ENCODE measurements around the gene KLHDC4. TPM values are rescaled to one million over a fixed set of nuclear protein-coding genes. Genes with fewer than 3 reads are reported as not detected.
"Not testable (repeated sequence)": the region's sequence is repeated elsewhere in the genome, so short reads cannot be mapped to it uniquely, and the experiment has no call there.

The KLHDC4 gene
- total RNA-seq = 10 to 100 TPM; 11.1 to 19.7 (median 15.8) TPM
- polyA plus RNA-seq = 10 to 100 TPM in 2 of 3 donors, 1 to 10 TPM in 1; 9.2 to 16.5 (median 10.1) TPM
- long read RNA-seq, donor 1, full-length matches to known transcripts = 2 of 9 reads
- long read RNA-seq, donor 1, partial matches to known transcripts = 1 of 9 reads
- long read RNA-seq, donor 1, other reads (novel, unspliced or antisense) = 6 of 9 reads
- long read RNA-seq, donor 2, full-length matches to known transcripts = 21 of 36 reads
- long read RNA-seq, donor 2, partial matches to known transcripts = 1 of 36 reads
- long read RNA-seq, donor 2, other reads (novel, unspliced or antisense) = 14 of 36 reads

- intact Hi-C loops (cut with DNase I) = loop anchor here (5.0 kb wide), 2 partner anchors 174 to 214 kb away; no protein-coding TSS in a partner anchor
- Histone ChIP-seq H3K4me1 (peaks cover 9% of the 10 kb centered on the region), H3K4me3 (peak within 1 kb of the TSS; percentile 99), H3K27ac (peak within 1 kb of the TSS; percentile 96), H3K36me3 (ENCODE audit: insufficient read depth in 1 of 2, low read depth in 1 of 2) (peaks cover 0 to 34% of the 10 kb centered on the region in 2 donors), H3K27me3 (ENCODE audit: insufficient read depth in 3 of 3, low read length in 2 of 3) (no peaks in the 10 kb centered on the region), H3K9me3 (no peaks in the 10 kb centered on the region)
- DNase-seq (peak; percentile 90 to 94), ATAC-seq (peak; percentile 92 to 97 (median 96))
- WGBS, 3 donors = 1% methylated on average over 50 to 60 of the region's 60 CpGs
- TF ChIP-seq, protein P1, sequence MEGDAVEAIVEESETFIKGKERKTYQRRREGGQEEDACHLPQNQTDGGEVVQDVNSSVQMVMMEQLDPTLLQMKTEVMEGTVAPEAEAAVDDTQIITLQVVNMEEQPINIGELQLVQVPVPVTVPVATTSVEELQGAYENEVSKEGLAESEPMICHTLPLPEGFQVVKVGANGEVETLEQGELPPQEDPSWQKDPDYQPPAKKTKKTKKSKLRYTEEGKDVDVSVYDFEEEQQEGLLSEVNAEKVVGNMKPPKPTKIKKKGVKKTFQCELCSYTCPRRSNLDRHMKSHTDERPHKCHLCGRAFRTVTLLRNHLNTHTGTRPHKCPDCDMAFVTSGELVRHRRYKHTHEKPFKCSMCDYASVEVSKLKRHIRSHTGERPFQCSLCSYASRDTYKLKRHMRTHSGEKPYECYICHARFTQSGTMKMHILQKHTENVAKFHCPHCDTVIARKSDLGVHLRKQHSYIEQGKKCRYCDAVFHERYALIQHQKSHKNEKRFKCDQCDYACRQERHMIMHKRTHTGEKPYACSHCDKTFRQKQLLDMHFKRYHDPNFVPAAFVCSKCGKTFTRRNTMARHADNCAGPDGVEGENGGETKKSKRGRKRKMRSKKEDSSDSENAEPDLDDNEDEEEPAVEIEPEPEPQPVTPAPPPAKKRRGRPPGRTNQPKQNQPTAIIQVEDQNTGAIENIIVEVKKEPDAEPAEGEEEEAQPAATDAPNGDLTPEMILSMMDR (IDR thresholded peaks at IDR 0.05) = no peak
Observed at GRCh38 chr16:87765776-87766484, at the start of gene KLHDC4. Gene KLHDC4, minus strand, starts transcription at chr16:87765986. Its CDS starts 96 bp downstream, at chr16:87765890.

DNA sequence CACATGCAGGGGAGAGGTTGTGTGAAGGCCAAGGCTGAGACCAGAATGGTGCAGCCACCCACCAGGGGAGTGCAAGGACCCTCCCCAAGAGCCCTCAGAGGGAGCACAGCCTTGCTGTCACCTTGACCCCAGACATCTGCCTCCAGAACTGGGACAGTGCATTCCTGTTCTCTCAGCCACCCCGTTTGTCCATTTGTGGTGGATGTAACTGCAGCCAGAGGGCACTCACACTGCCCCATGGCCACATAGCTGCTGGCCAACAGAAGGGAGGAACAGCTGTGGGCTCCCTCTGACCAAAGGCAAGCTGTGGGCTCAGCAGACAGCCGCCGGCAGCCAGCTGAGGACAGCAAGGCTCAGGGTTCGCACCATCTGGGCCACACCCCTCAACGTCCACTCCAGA lies 49.8 kb upstream of the KLHDC4 start:
- Histone ChIP-seq H3K4me3 (no peak overlapping the region), H3K27me3 (ENCODE audit: insufficient read depth in 3 of 3, low read length in 2 of 3) (no peaks in the 10 kb centered on the region), H3K9me3 (peaks cover 2% of the 10 kb centered on the region), H3K4me1 (no peaks in the 10 kb centered on the region), H3K27ac (peak overlapping the region; percentile 30), H3K36me3 (ENCODE audit: insufficient read depth in 1 of 2, low read depth in 1 of 2) (no peaks in the 10 kb centered on the region)
- peak; percentile 83 to 97 (median 97) for ATAC-seq
- TF ChIP-seq, protein P1 (IDR thresholded peaks at IDR 0.05) = peak; percentile 48
- 19 to 27% (median 23%) methylated on average over 5 of the region's 5 CpGs for WGBS, 3 donors
- intact Hi-C loops (cut with DNase I) = no loop called here
- peak in 1 of 2 donors; percentile 75 for DNase-seq

- H3K36me3 ChIP-seq (ENCODE audit: insufficient read depth in 1 of 2, low read depth in 1 of 2) = no peaks in the 10 kb centered on the region
- no peaks in the 10 kb centered on the region for H3K9me3 ChIP-seq
- H3K27ac ChIP-seq = no peak overlapping the region
- H3K4me1 ChIP-seq = no peaks in the 10 kb centered on the region
- intact Hi-C loops (cut with DNase I) = no loop called here
- TF ChIP-seq, protein P1 (IDR thresholded peaks at IDR 0.05) = no peak
- H3K4me3 ChIP-seq = no peak overlapping the region
- ATAC-seq (no peak), DNase-seq (no peak)
- H3K27me3 ChIP-seq (ENCODE audit: insufficient read depth in 3 of 3, low read length in 2 of 3) = no peaks in the 10 kb centered on the region
- WGBS, 3 donors = 50 to 62% (median 58%) methylated on average over 10 of the region's 10 CpGs
Observed at GRCh38 chr16:87812200-87812656, 46.4 kb upstream of the KLHDC4 start.

DNA sequence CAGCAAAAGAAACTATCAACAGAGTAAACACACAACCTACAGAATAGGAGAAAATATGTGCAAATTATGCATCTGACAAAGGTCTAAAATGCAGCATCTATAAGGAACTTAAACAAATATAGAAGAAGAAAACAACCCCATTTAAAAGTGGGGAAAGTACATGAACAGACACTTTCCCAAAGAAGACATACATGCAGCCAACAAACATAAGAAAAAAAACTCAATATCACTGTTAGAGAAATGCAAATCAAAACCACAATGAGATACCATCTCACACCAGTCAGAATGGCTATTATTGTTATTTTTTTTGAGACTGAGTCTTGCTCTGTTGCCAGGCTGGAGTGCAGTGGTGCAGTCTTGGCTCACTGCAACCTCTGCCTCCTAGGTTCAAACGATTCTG lies 45.7 kb upstream of the KLHDC4 start:
- 71 to 95% (median 82%) methylated on average over 1 of the region's 1 CpG for WGBS, 3 donors
- H3K27me3 ChIP-seq (ENCODE audit: insufficient read depth in 3 of 3, low read length in 2 of 3); H3K27ac ChIP-seq; ATAC-seq; H3K4me3 ChIP-seq; H3K9me3 ChIP-seq; H3K36me3 ChIP-seq (ENCODE audit: insufficient read depth in 1 of 2, low read depth in 1 of 2); H3K4me1 ChIP-seq; DNase-seq; intact Hi-C loops (cut with DNase I): not testable (repeated sequence)

Data from psoas muscle (tissue), 8 donors.